ENCODE data around the gene THAP4. TPM values are rescaled to one million over a fixed set of nuclear protein-coding genes. Genes with fewer than 3 reads are reported as not detected.

Gene THAP4
- total RNA-seq, 1 donor from 2014 or later, result 43.3 TPM

- H3K27me3 ChIP-seq (ENCODE audit: control insufficient read depth, insufficient read depth, low read length), result no peaks in the 10 kb centered on the region
- H3K36me3 ChIP-seq (ENCODE audit: control insufficient read depth, insufficient read depth, low read length), result peaks cover 3% of the 10 kb centered on the region
- no peak overlapping the region for H3K4me3 ChIP-seq (ENCODE audit: low read depth, low read length)
- TF ChIP-seq CTCF (IDR thresholded peaks at IDR 0.05; ENCODE audit: insufficient read depth, low read length, poor library complexity, severe bottlenecking), result no peak
- no peak for DNase-seq (ENCODE audit: low read depth)
Measured at GRCh38 chr2:241653210-241653750, 16.3 kb upstream of the THAP4 start.

- Histone ChIP-seq H3K4me3 (ENCODE audit: low read depth, low read length) (no peak overlapping the region), H3K36me3 (ENCODE audit: control insufficient read depth, insufficient read depth, low read length) (peaks cover 3% of the 10 kb centered on the region), H3K27me3 (ENCODE audit: control insufficient read depth, insufficient read depth, low read length) (no peaks in the 10 kb centered on the region)
- DNase-seq (ENCODE audit: low read depth), result no peak
- no peak for TF ChIP-seq CTCF (IDR thresholded peaks at IDR 0.05; ENCODE audit: insufficient read depth, low read length, poor library complexity, severe bottlenecking)
Measured at GRCh38 chr2:241652722-241653121, 15.8 kb upstream of the THAP4 start.

GRCh38 chr2:241652142-241652541, 15.2 kb upstream of the THAP4 start:
- H3K27me3 ChIP-seq (ENCODE audit: control insufficient read depth, insufficient read depth, low read length), result no peaks in the 10 kb centered on the region
- peaks cover 3% of the 10 kb centered on the region for H3K36me3 ChIP-seq (ENCODE audit: control insufficient read depth, insufficient read depth, low read length)
- no peak for TF ChIP-seq CTCF (IDR thresholded peaks at IDR 0.05; ENCODE audit: insufficient read depth, low read length, poor library complexity, severe bottlenecking)
- DNase-seq (ENCODE audit: low read depth), result no peak
- no peak overlapping the region for H3K4me3 ChIP-seq (ENCODE audit: low read depth, low read length)

- DNase-seq (ENCODE audit: low read depth), result no peak
- Histone ChIP-seq H3K4me3 (ENCODE audit: low read depth, low read length) (no peak overlapping the region), H3K27me3 (ENCODE audit: control insufficient read depth, insufficient read depth, low read length) (no peaks in the 10 kb centered on the region), H3K36me3 (ENCODE audit: control insufficient read depth, insufficient read depth, low read length) (peaks cover 1% of the 10 kb centered on the region)
- TF ChIP-seq CTCF (IDR thresholded peaks at IDR 0.05; ENCODE audit: insufficient read depth, low read length, poor library complexity, severe bottlenecking), result no peak
Measured at GRCh38 chr2:241649927-241650326, 13.0 kb upstream of the THAP4 start.

- no peak for DNase-seq (ENCODE audit: low read depth)
- no peaks in the 10 kb centered on the region for H3K27me3 ChIP-seq (ENCODE audit: control insufficient read depth, insufficient read depth, low read length)
- H3K4me3 ChIP-seq (ENCODE audit: low read depth, low read length), result no peak overlapping the region
- no peak for TF ChIP-seq CTCF (IDR thresholded peaks at IDR 0.05; ENCODE audit: insufficient read depth, low read length, poor library complexity, severe bottlenecking)
- H3K36me3 ChIP-seq (ENCODE audit: control insufficient read depth, insufficient read depth, low read length), result no peaks in the 10 kb centered on the region
Measured at GRCh38 chr2:241649404-241649803, 12.4 kb upstream of the THAP4 start.

GRCh38 chr2:241648453-241648852, 11.5 kb upstream of the THAP4 start:
- Histone ChIP-seq H3K27me3 (ENCODE audit: control insufficient read depth, insufficient read depth, low read length) (no peaks in the 10 kb centered on the region), H3K36me3 (ENCODE audit: control insufficient read depth, insufficient read depth, low read length) (no peaks in the 10 kb centered on the region), H3K4me3 (ENCODE audit: low read depth, low read length) (no peak overlapping the region)
- TF ChIP-seq CTCF (IDR thresholded peaks at IDR 0.05; ENCODE audit: insufficient read depth, low read length, poor library complexity, severe bottlenecking), result no peak
- no peak for DNase-seq (ENCODE audit: low read depth)

Data from kidney epithelial cell (primary cell).